HG03575 (cell line): ENCODE measurements around the gene SOHLH1.
"Not testable (repeated sequence)": the region's sequence is repeated elsewhere in the genome, so short reads cannot be mapped to it uniquely, and the experiment has no call there.

Source experiments
- ATAC-seq: cut with Tn5 transposase; IDR thresholded peaks from one replicate; pipeline ENCODE4 v1.9.1; 2021; ENCODE audit not compliant: unreplicated experiment, insufficient number of reproducible peaks, low FRiP score; ENCODE audit errors: extremely low read depth

Gene SOHLH1

DNA sequence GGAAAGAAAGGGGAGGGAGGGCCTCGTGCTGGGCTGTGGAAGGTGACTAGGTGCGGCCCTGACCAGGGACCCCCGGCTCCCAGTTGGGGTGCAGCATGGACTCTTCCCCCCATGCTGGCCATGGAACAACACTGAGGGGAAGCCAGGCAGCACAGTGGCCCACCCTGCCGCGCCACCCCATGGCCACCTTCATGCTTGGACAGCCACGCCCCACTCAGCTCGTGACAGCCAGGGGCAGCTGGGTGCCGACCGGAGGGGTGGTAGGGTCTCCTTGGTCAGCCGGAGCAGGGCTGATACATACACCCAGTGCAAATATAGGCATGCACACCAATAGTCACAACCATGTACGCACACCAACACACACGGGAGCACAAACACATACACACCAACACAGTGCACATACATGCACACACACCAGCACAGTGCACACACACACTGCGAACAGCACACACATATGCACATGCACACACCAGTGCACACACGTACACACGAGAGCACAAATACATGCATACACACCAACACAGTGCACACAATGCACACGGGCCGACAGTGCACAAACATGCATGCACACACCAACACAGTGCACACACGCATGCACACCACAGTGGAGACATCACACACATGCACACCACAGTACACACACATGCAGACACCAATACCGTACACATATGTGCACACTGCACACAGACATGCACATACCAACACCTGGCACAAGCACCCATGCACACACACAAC is 8.3 kb downstream of the SOHLH1 start:
- ATAC-seq = no peak

DNA sequence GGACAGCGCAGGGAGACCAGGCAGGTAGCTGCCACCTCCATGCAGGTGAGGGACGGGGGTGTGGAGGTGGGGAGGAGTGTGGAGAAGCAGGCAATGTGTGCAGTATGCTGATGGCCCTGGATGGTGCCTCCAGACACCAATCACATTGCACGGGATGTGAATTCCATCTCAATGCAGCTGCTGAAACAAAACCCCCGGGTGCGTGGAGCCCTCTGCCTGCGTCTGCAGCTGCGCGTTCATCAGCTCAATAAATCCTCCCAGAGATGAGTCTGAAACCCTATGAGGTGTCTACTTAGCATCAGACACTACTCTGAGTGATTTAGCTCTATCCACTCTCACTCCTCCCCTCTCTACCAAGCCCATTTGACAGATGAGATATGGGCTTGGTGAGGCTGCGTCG is 10.3 kb downstream of the SOHLH1 start:
- ATAC-seq = no peak

- no peak for ATAC-seq
These were observed 12.1 kb downstream of the SOHLH1 start for GRCh38 chr9:135687216-135687615.

DNA sequence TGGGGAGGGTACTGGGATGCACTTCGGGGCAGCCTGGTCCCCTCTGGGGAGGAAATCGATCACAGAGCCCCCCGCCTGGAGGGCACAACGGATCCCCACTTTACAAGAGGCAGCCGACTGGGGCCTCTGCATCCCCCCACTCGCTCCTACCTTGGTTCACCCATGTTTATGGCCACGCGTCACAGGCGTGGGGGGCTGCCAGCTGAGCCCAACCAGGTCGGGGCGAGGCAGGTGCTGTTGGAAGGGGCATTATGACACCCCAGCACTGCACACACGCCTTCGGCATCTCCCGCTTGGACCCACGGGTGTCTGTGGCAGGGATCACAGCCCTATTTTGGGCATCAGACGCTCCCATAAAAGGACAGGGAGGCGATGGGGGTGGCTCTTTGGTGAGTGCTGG is 14.6 kb downstream of the SOHLH1 start:
- ATAC-seq = no peak

- no peak for ATAC-seq
These were observed 15.8 kb downstream of the SOHLH1 start for GRCh38 chr9:135683401-135684034.

GRCh38 chr9:135681161-135681560 is 18.1 kb downstream of the SOHLH1 start:
- ATAC-seq = no peak

DNA sequence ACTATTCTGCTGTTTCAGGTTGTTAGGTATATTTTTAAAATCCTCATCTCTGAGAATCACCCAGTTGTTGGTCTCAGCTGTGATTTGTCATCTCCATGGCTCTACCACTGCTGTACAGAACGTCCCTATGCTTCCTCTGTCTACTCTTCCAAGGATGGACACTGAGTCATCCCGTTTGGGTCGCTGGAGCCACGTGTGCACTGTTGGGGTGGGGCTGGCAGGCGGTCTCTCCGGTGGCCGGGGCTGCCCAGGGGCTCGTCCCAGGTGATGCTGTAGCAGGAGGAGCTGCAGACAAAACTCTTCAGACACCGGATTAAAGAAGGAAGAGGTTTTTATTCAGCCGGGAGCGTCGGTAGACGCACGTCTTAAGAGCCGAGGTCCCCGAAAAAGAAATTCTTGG is 19.2 kb downstream of the SOHLH1 start:
- no peak for ATAC-seq

DNA sequence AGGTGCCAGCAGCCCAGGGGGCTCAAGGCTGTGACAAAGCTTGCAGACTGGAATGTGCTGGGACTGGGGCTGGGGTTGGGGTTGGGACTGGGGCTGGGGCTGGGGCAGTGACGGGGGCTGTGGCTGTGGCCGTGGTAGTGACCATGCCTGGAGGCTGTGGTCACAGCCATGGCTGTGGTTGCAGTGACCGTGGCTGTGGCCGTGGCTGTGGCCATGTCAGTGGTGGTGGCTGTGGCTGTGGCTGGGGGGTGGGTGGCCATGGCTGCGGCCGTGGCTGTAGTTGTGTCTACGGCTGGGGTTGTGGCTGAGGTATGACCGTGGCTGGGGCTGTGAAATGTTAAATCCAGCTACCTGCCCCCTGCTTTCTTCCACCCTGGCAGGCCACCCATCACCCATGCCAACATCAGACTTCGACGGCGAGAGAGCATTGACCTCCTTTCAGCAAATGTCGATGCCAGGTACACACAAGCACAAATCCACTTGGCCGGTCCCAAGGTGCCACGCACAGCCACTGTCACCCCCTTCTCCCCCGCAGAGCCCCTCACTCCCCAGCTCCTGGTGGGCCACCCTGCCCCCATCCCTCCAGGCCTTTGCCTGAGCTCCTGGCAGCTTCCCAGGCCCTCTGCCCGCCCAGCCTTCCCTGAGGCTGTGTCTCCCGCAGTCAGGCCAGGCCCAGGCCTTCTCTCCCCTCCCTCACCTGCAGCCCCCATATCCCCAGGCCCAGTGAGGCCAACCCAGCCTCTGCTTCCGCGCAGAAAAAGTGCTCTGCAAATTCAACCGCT is 20.9 kb downstream of the SOHLH1 start:
- no peak for ATAC-seq

DNA sequence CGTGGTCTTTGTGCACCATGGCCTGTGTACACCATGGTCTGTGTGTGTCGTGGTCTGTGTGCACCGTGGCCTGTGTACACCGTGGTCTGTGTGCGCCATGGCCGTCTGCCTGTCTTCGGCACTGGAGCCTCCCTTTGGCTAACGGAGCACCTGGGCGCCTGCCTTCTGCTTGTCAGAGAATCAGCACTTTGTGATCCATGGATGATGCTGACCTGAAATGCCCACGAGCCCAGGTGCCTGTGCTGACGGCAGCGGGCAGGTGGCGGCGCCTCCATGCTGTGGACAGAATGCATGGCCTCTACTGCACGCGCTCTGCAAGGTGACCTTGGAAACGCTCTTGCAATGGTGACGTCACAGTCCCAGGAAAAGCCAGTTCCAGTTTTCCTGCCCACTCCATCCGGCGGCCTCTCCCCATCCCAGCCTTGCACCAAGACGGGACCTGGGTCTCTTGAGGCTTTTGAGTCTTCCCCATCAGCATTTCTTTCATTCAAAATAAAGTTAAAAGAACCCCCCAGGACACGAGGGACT is 21.6 kb downstream of the SOHLH1 start:
- ATAC-seq = no peak

- no peak for ATAC-seq
These were observed 22.4 kb downstream of the SOHLH1 start for GRCh38 chr9:135676891-135677290.

- ATAC-seq = no peak
These were observed 24.3 kb downstream of the SOHLH1 start for GRCh38 chr9:135674977-135675376.

- ATAC-seq = no peak
These were observed 25.3 kb downstream of the SOHLH1 start for GRCh38 chr9:135673941-135674340.

GRCh38 chr9:135672786-135673185 is 26.5 kb downstream of the SOHLH1 start:
- ATAC-seq = not testable (repeated sequence)

DNA sequence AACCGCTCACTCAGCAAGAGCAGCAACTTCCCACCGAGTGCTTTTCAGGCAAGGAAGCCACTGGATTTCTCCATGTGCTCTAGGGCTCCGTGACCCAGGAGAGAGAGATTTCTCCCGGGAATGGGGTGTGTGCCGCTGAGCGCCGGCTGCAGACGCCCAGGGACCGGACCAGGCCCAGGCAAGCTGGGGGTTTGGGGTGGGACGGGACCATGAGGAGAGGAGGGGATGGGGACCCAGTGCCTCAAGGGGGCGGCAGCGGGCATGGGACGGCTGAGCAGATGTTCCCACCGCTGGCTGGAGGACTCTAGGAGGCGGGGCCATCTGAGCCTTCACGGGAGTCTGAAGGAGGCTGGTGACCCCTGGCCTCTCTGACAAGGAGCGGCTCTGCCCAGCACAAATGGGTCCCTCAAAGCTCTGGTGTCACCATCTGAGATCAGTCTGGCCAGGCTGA is 27.7 kb downstream of the SOHLH1 start:
- no peak for ATAC-seq

- no peak for ATAC-seq
These were observed 28.3 kb downstream of the SOHLH1 start for GRCh38 chr9:135670721-135671590.

DNA sequence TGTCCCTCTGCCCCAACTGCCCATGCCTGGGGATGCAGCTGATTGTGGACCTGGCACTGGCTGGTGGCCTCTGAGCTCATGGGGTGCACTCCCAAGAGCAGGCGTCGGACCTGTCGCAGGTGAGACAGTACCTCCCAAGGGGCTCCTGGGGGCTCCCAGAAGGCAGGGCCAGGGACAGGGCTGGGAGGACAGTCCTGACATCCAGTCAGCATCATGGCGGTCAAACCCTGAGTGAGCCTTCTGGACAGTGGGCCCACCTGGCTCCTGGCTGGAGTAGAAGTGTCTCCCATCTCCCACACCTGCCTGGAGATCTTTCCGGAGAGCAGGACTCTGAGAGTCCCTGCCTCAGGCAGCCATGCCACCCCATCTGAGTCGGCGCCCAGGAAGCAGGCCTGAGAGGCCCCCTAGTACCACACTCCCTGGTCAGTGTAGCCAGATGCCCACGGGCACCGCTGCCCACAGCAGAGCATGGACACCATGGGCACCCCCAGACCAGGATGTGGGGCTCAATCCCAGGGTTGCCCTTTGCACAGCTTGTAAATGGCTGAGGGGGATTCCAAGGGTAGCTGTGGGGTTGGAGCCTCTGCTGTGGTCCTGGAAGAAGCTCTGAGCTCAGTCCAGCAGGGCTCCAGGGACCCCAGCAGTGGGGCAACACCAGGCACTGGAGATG is 29.5 kb downstream of the SOHLH1 start:
- no peak for ATAC-seq

- not testable (repeated sequence) for ATAC-seq
These were observed 30.3 kb downstream of the SOHLH1 start for GRCh38 chr9:135669018-135669417.

DNA sequence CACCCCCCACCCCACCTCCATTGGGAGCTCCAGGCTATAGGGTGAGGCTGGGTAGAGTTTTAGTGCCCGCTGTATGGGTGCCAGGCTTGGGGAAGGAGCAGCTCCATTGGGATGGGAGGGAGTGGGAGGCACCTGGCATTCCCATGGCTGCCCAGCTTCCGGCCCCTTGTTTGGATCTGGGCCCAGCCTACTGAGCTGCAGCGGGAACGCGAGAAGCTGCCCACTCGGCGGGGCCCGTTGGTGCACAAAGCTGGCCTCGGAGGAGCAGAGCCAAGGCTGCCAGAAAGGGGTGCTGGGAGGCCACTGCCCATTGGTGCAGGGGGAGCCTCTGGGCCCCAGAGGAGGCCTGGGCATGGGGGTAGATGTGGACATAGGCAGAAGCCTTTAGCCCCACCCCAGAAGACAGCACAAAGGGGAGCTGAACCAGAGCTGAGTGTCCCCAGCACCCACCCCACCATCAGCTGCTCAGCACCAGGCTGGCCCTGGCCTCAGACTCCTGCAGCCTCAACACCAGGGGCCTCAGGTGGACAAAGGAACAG is 31.7 kb downstream of the SOHLH1 start:
- no peak for ATAC-seq
